NCI-H128 (cell line): Measurements from ENCODE around the gene HMGN2.

ENCODE experiments used
- DNase-seq: peaks from one replicate; lab custom pipeline; 2025; ENCODE audit not compliant: unreplicated experiment; lab: John Stamatoyannopoulos, UW

HMGN2 gene

DNA sequence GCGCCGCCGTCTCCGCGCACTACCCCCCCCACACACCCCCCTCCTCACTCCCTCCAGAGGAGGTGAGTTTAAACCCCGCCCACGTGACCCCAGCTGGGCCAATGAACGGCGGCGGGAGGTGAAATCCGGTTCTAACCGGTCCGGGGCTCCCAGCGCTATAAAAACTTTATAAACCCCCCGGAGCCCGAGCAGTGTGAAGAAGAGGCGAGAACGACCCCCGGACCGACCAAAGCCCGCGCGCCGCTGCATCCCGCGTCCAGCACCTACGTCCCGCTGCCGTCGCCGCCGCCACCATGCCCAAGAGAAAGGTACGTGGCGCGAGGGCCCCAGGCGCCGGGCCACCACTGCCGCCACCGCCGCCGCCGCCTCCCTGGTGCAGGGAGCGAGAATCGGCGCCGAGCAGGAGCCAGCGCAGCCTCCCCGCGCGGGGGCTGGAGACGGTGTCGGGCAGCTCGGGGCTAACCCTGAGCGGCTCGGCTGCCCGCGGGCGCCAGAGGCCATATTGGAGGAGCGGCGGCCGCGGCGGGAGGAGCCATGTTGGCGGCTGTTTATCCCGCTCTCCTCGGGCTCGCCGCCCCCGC lies at the start of gene HMGN2:
Gene HMGN2 (plus strand): TSS at position 121 of the 581 bp plus-strand sequence. CDS start 173 bp downstream, at position 294.
- peak; percentile 91 for DNase-seq

DNA sequence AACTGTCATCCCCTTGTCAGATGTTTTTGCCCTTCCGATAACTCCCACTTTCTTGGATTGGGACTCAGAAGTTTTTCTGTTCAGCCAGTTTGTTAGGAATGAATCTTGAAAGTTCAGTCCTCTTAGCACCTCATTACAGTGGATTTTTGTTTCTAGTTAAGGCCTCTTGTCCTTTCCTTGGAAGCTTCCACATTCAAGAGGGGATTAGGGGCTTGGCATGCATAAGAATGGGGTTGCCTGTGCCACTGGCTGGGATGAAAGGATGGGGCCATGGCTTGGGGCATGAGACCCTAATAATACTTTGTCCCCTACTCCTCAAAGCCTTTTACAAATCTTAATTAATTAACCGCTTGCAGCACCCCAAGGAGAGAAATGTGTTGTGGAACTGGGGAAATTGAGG lies 42.5 kb upstream of the HMGN2 start:
- DNase-seq, result no peak

DNA sequence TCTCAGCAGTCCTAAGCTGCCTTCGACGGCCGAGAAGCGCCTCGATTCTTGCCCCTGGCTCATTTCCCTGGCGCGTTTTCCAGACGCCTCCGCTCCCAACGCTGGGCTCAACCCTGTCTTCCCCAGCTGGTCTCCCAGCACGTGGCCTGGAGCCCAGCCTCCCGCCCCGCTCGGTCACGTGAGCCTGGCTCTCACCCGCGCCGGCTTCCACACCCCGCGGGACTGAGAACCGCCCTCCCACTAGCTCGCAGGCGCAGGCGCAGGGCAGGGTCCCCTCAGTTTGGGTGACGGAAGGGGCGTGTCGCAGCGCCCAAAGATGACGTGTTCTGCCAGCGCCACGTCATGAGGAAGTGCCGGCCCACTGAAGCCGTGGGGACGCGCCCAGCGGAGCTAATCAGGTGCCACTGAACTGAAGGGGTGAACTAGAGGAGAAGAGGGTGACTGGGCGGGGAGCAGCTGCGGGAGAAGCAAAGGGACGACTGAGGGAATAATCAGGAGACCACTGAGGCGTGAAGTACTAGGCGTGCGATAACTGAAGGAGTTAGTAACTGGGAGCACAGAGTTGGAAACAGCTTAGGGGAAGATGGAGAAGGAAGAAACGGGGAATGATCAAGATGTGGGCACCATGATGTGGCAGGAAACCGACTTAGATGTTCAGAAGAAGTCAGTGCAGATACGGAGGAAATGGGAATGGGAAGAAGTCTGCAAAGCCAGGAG lies 40.1 kb upstream of the HMGN2 start, which contains the start of gene DHDDS:
Gene DHDDS (plus strand): TSS at position 343 of the 717 bp plus-strand sequence. CDS start 625 bp downstream, outside the sequence.
- DNase-seq, result peak; percentile 99

DNA sequence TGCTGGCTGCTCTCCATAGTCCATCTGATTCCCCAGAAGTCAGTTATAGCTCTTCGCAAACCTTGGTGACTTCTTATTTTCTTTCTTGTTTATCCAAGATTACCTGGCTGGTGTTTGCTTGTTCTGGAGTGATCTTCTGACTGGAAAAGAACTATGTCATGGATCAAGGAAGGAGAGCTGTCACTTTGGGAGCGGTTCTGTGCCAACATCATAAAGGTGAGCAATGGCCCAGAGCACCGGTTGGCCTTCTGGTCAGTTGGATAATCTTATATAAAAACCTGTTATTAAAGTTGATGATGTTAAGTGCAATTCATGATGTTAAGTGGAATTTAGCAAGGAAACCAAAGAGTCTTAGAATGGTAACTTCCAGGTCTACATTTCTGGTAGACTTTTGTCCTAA lies 39.4 kb upstream of the HMGN2 start:
- no peak for DNase-seq

DNA sequence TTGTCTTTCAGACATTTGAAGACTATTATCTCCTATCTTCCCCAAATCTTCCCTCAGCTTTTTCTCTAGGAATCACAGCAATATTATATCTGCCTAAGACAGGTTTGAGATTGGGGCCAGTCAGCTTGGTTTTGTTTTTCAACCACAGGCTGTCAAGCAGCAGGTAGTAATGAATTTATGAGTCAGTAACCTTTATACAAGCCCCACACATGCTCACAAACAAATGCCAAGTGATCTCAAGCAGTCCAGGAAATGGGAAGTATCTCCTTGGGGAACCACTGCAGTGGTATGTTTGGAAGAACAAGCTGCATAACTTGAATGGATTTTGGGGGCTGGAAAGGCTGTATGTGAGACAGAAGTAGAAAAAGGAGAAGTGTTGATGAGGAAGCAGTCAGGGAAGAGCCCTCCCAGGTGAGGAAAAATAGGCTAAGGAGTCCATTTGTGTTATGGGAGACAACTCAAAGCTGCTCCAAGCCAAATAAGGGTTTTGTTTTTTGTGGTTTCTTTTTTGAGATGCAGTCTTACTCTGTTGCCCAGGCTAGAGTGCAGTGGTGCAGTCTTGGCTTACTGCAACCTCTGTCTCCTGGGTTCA lies 38.0 kb upstream of the HMGN2 start:
- DNase-seq, result no peak

DNA sequence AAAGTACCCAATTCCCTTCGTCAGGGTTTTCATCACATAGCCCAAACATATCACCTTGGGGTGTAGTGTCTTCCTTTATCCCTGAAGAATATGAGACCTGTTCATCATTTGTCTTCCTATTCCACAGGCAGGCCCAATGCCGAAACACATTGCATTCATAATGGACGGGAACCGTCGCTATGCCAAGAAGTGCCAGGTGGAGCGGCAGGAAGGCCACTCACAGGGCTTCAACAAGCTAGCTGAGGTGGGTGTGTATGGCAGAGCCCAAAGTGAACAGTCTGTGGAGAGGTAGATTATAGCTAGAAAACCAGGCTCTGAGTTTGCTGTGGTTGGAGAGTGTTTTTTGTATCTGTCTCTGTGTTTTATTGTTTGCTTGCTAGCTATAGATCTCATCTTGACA lies 34.2 kb upstream of the HMGN2 start:
- DNase-seq, result no peak

DNA sequence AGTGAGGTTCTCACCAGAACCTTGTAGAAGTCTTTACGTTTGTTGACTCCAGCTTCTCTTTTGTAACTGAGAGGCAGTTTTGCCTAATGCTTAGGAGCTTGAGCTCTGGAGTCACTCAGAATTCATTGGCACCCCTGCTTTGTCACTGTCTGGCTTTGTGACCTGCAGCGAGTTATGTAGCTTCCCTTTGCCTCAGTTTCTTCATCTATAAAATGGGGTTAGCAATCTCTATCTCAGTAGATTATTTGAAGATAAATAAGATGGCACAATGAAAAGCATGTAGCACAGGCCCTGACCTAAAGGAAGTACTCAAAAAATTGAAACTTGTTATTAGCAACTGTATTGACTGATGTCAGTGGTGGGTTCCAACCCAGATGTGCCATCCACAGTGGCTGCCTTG lies 32.0 kb upstream of the HMGN2 start:
- no peak for DNase-seq

DNA sequence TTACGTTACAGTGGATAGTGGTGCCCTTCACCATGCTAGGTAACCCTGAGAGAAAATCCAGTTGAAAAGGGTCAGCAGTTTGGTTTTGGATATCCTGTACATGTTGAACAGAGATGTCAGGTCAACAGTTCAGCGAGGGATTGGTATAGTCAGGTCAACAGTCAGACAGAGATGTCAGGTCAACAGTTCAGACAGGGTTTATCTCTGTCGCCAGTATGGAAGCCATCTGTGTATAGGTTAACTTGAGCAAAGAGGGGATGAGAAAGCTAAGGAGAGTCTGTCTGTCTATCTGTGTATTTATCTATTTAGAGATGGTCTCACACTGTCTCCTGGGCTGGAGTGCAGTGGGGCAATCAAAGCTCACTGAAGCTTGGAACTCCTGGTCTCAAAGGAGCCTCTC lies 22.4 kb upstream of the HMGN2 start:
- DNase-seq, result no peak

DNA sequence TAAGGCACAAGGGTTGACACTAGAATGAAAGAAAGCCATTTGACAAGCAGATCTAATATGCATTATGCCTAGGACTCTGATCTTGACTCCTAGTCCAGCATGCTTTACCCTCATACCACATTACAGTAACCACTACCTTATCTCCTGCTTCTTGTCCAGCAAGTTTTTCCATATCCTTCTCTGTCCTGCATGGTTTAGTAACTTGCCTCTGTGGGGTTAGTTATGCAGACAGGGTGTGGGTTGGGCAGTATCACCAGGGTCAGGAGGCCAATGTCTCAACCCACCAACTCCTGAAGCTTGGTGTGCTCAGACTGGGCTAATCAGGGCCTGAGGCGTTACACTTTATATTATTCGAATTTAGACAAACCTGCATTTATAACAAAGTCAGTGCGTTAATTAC lies 21.3 kb upstream of the HMGN2 start:
- DNase-seq, result no peak

DNA sequence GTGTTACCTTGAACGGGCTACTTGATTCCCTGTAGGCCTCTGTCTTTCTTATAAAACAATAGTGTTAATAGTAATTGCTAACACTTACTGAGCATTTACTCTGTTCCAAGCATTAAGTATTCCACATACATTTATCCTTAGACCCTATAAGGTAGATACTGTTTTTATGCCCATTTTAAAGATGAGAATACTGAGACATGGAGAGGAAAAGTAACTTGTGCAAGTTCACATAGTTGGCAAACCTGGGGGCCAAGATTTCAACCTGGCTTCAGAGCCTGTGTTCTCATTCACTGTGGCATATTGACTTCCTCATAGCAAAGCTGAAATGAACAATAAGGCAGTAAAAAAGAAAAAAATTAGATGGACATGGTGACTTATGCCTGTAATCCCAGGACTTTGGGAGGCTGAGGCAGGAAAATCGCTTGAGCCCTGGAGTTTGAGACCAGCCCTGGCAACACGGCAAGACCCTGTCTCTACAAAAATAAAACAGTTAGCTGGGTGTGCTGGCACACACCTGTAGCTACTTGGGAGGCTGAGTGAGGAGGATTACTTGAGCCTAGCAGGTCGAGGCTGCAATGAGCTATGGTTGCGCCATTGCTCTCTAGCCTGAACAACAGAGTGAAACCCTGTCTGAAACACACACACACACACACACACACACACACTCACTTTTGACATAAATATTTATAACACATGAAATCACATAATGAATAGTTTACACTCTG lies 19.6 kb upstream of the HMGN2 start:
- DNase-seq, result no peak

DNA sequence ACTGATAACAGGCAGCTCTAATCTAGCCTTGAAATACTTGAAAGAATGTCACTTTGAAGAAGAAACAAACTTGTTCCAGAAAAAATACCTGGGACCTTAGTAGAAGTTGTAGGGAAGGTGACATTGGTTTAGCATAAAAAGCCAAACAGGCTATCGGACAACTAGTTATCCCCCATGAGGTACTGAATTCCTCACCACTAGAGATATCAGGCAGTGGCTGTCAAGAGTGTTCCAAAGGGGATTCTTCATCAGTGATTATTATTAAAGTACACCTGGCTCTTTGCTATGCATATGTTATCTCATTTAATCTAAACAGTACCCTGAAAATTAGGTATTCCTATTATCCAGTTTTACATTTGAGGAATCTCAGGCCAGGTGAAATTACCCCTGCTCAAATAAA lies 13.1 kb upstream of the HMGN2 start:
- DNase-seq, result no peak

DNA sequence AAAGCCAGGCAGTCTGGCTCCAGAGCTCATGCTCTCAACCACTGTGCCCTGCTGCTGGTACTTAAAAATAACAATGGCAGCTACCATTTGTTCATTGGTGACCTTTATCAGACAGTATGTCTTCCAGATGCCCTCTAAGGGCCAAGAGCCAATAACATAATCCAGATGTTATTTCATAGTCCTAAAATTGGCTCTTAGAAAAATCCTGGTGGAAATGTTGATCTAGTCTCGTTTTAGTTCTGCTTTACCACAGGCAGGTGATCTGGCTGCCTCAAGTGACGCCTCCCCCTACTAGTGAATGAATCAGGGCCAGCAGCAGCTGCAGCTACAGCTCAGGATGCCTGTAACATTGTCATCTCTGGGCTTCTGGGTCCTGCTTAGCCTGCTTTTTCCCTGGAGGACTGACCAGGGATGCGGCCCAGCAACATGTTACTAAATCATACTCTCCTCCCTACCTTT lies 12.6 kb upstream of the HMGN2 start:
- DNase-seq, result no peak

DNA sequence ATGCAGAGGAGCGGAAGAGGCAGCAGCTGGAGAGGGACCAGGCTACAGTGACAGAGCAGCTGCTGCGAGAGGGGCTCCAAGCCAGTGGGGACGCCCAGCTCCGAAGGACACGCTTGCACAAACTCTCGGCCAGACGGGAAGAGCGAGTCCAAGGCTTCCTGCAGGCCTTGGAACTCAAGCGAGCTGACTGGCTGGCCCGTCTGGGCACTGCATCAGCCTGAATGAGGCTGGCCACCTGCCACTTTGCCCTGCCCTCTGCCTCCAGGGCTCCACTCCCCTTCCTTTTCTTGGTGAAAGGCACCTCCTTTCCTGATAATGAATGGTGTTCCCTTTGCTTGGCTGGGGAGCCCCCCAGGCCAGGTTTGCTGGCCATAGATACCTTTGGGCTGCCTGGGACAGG lies 3.3 kb upstream of the HMGN2 start:
- DNase-seq, result no peak

DNA sequence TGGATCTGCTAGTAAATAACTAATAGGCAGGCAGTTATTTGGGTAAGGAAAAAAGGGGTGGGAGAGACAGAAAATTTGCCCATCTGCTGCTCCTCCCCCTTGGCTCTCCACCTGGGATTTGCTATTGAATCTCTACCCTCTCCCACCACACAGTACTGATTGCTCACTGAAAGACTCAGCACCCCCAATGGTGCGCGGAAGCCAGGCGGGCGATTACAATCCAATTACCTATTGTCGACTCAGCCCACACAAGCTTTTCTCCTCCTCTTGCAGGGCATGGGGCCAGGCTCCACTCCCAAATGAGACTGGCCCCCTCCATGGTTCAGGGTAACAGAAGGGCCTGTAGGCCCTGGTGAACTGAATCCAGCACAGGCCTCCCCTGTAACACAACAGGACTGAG lies 2.7 kb upstream of the HMGN2 start:
- peak; percentile 39 for DNase-seq

DNA sequence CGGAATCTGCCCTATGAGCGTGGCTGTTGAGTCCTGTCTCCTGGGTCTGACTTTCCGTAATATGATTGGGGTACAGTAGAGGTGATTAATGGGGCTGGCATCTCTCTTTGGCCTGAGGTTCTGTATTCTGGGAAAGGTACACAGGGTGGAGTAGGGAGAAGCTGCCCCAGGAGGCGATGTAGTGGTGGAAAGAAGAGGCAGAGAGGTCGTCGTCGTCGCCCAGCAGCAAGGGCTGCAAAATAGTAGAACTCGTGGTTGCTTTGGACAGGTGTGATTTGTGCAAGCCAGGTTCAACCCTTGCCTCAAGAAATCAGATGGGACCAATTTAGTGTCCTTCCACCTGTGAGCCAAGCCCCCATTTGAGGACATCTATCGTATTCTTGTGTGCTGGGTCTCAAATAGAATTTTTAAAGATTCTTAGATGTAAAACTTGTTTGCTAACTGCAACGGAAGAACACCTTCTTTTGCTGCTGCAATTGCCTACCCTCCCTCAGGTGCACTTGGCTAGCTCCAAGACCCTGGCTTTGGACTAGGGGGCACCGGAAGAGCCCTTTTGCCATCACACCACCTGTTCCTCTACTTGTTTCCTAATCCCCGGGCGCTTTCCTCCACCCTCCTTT lies 1.3 kb upstream of the HMGN2 start:
- peak; percentile 24 for DNase-seq

DNA sequence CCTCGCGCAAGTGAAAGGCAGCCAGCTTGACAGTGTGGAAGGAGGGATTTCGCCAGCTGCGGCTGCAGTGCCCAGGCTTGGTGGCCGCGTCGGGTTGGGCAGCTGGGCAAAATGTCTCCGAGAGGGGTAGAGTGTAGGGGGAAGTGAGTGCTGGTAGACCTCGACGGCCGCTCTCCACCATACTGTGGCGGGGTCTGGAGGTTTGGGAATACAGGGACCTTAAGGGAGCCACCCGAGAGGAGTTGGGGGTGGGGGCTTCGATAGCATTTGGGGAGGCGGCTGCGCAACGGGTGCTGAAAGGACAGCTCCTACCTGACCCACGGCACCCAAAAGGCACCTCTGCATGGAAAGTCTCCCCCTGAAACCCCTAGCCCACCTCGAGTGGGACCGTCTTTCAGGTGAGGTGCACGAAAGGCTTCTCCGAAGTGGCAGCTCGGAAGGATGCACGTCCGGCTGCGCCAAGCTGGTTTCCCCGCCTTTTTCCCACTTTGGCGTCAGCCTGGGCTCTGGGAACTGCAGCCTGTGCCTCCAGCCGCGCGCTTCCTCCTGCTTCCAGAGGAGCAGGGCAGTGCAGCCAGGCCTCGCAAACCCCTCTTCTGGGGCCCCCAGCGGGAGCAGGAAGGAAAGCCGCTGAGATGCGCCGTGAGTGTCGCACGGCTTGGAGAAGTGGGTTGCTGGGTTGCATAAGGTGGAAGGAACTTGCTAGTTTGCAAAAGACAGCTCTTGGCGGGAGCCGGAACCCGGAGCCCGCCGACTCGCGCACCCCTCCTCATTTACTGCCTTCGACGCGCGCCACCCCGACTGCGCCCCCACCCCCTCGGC lies 531 bp upstream of the HMGN2 start:
- DNase-seq, result peak; percentile 57

DNA sequence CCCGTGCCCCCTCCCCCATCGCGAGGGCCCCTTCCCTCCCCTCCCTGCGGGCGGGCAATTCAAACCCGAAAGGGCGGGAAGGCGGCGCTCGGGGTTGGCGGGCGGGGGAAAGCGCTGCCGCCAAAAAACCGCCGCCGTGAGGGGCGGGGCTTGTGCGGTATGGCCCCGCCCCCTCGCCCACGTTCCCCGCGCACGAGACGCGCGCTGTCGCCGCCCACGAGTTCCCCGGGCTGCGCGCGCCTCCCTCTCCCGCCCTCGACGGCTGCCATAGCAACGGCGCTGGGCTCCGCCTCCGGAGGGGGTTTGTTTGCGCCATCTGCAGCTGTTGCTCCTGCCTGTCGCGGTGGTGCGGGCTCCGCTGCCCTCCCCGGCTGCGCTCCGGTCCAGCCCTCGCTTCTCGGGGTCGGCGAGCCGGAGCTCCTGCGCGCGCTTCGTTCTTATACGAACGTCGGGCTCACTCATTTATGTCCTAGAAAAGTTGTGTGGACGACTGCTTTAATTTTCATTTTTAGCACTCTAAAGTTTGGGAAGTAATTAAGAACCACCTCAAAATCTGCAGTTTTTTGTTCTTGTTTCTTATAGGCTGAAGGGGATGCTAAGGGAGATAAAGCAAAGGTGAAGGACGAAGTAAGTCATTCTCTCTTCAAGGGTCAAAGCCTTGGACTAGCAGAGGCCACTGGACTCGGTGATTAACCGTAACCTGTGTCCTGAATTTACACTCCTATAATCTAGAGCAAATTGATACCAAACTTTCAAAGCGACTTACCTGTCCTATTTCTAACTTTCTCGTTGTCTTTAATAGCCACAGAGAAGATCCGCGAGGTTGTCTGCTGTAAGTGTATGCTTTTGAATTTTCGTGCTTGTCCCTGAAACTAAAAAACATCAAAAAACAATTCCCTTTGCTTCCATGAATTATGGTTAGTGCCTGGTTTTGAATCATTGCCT lies 933 bp downstream of the HMGN2 start:
- DNase-seq, result peak; percentile 94

DNA sequence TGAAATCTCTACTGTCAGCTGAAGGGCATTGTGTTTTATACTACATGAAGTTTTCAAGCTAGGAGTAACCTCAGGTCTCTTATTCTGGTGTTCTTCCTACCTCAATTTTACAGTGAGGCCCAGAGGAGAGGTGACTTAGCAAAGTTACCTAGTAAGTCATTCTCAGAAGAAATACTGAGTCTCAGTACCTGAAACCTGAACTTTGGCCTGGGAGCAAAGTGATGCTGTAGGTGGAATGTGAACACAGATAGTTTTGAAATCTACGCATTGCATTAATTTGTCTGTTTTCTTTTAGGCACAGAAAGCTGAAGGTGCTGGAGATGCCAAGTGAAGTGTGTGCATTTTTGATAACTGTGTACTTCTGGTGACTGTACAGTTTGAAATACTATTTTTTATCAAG lies 2.6 kb downstream of the HMGN2 start:
- no peak for DNase-seq

DNA sequence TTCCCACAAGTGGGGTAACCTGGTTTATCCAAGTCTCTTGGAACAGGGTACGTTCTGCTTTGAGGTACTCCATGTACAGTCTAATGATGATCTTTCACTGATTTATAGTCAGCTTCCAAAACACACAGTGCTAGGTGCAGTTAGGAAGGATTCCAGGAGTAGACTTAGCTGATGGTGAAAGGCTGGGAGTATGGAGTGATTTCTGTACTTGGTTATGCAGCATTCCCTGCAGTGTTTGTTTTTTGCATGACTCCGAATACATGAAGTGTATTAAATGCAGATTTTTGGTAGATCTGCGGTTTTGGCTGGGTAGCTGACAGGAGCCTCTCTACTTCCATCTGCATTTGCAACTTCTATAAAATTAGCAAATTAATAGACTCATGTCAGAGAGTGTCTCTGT lies 3.7 kb downstream of the HMGN2 start:
- DNase-seq, result no peak
